HCT116 (cell line): ENCODE data around the gene PLCXD3. TPM values are rescaled to one million over a fixed set of nuclear protein-coding genes. Genes with fewer than 3 reads are reported as not detected.

ENCODE experiments used
- ATAC-seq: fragments of 200-7000 bp; cut with Tn5 transposase; 2 replicates; pipeline ENCODE4 v1.9.1; 2020; ENCODE audit warnings: mild to moderate bottlenecking, moderate library complexity
- BruUV-seq: library from RNA; stranded (reverse); fragments of 400-500 nt; replicated peaks from 2 replicates; lab custom pipeline; 2021; lab: Mats Ljungman, UMichigan
- CTCF ChIA-PET: fragments of 300-600 bp; sonication (Branson Sonifier 250); formaldehyde crosslinking; loops from one replicate; lab custom pipeline; 2021; ENCODE audit warnings: antibody characterized with exemption; lab: Charles Lee
- POLR2A ChIA-PET: fragments of 300-600, 350-600 bp; sonication (Branson Sonifier 250); formaldehyde crosslinking; loops from one replicate; lab custom pipeline; 2021; ENCODE audit warnings: antibody characterized with exemption; lab: Charles Lee
- RAD21 ChIA-PET, 2 experiments: fragments of 300-600 bp; sonication (Branson Sonifier 250); formaldehyde crosslinking; loops; one replicate each; lab custom pipeline; 2023; ENCODE audit warnings: low total read pairs in 2 of 2; ENCODE audit not compliant: uncharacterized antibody in 2 of 2, unreplicated experiment in 2 of 2, low non-redundant PET in 1 of 2; lab: Charles Lee
- DNase-seq: peaks from one replicate; pipeline ENCODE4 v3.0.0-alpha.2; 2010; ENCODE audit warnings: low read depth, low spot score
- H2AFZ ChIP-seq: fragments of 200-600 bp; shearing (Covaris generic), sonication (generic); 2 replicates; pipeline ENCODE4 v1.6.1; 2017; ENCODE audit warnings: low read depth, mixed run types, mixed read lengths, antibody characterized with exemption, low read length; ENCODE audit not compliant: poor library complexity, severe bottlenecking
- H3K27ac ChIP-seq: 2 replicates; pipeline ENCODE4 v1.5.1; 2012; ENCODE audit warnings: low read depth, low read length
- H3K27me3 ChIP-seq: fragments of 200-600 bp; sonication (generic); 2 replicates; pipeline ENCODE4 v1.6.1; 2016; ENCODE audit warnings: mixed run types, low read length, mixed read lengths; ENCODE audit not compliant: insufficient read depth
- H3K36me3 ChIP-seq, 2 experiments: fragments of 200-500 bp in 1 of 2; fragments of 200-600 bp in 1 of 2; sonication (Bioruptor generic) in 1 of 2; sonication (generic) in 1 of 2; 2 replicates each; pipeline versions ENCODE4 v1.5.1 to v1.6.1; 2014 to 2016; ENCODE audit warnings: low read length in 2 of 2, inconsistent platforms in 1 of 2, mixed read lengths in 1 of 2, mixed run types in 1 of 2; ENCODE audit not compliant: insufficient read depth in 2 of 2, control insufficient read depth in 1 of 2
- H3K4me1 ChIP-seq, 2 experiments: fragments of 200-600 bp in 1 of 2; sonication (generic) in 1 of 2; 2 replicates each; pipeline versions ENCODE4 v1.5.1 to v1.6.1; 2012 to 2017; ENCODE audit warnings: low read length in 2 of 2, inconsistent platforms in 1 of 2, mild to moderate bottlenecking in 1 of 2, mixed read lengths in 1 of 2, mixed run types in 1 of 2, moderate library complexity in 1 of 2; ENCODE audit not compliant: insufficient read depth in 2 of 2, control insufficient read depth in 1 of 2
- H3K4me2 ChIP-seq: fragments of 200-600 bp; sonication (generic); 2 replicates; pipeline ENCODE4 v1.6.1; 2017; ENCODE audit warnings: mixed run types, low read length, mixed read lengths
- H3K4me3 ChIP-seq, 2 experiments: fragments of 200-600 bp in 1 of 2; sonication (generic) in 1 of 2; replicated peaks in 1 of 2; 2 replicates each; pipeline ENCODE4 v1.5.1; 2011 to 2016; ENCODE audit warnings: low read length in 2 of 2, control low read depth in 1 of 2, low read depth in 1 of 2, mild to moderate bottlenecking in 1 of 2, mixed read lengths in 1 of 2, mixed run types in 1 of 2
- H3K79me2 ChIP-seq: fragments of 200-600 bp; sonication (generic); 2 replicates; pipeline ENCODE4 v1.6.1; 2017; ENCODE audit warnings: mild to moderate bottlenecking, mixed run types, low read length, moderate library complexity, mixed read lengths; ENCODE audit not compliant: insufficient read depth
- H3K9ac ChIP-seq: fragments of 200-600 bp; sonication (generic); 2 replicates; pipeline ENCODE4 v1.6.1; 2016; ENCODE audit warnings: low read length, mixed read lengths
- H3K9me2 ChIP-seq: fragments of 200-600 bp; sonication (generic), shearing (Covaris generic); 2 replicates; pipeline ENCODE4 v1.6.1; 2017; ENCODE audit warnings: mixed run types, mild to moderate bottlenecking, moderate library complexity; ENCODE audit not compliant: insufficient read depth
- H3K9me3 ChIP-seq, 2 experiments: fragments of 200-500 bp in 1 of 2; fragments of 200-600 bp in 1 of 2; sonication (Bioruptor generic) in 1 of 2; sonication (generic) in 1 of 2; 2 replicates each; pipeline ENCODE4 v1.6.1; 2014 to 2017; ENCODE audit warnings: low read length in 2 of 2, mixed read lengths in 2 of 2, inconsistent platforms in 1 of 2, low read depth in 1 of 2, mild to moderate bottlenecking in 1 of 2, mixed run types in 1 of 2, moderate library complexity in 1 of 2; ENCODE audit not compliant: control insufficient read depth in 1 of 2, insufficient read depth in 1 of 2
- H4K20me1 ChIP-seq: fragments of 200-600 bp; sonication (generic), shearing (Covaris generic); 2 replicates; pipeline ENCODE4 v1.6.1; 2017; ENCODE audit warnings: mixed run types, mild to moderate bottlenecking, moderate library complexity; ENCODE audit not compliant: insufficient read depth
- CTCF ChIP-seq, 3 experiments: fragments of 200-600 bp in 1 of 3; sonication (generic) in 1 of 3; IDR thresholded peaks in 2 of 3; conservative IDR thresholded peaks in 1 of 3; 2 replicates each; pipeline ENCODE4 v1.5.1; 2012 to 2017; ENCODE audit warnings: low read depth in 2 of 3, low read length in 2 of 3, antibody characterized with exemption in 1 of 3, borderline replicate concordance in 1 of 3, control low read depth in 1 of 3, mild to moderate bottlenecking in 1 of 3, mixed read lengths in 1 of 3, mixed run types in 1 of 3, moderate library complexity in 1 of 3; ENCODE audit not compliant: insufficient read depth in 1 of 3
- EGR1 ChIP-seq: IDR thresholded peaks from 2 replicates; pipeline ENCODE4 v1.6.1; 2012; ENCODE audit warnings: low read depth
- ELF1 ChIP-seq: IDR thresholded peaks from 2 replicates; pipeline ENCODE4 v1.6.1; 2012; ENCODE audit warnings: low read depth, borderline replicate concordance
- EZH2 ChIP-seq: fragments of 200-600 bp; sonication (generic); IDR thresholded peaks from 2 replicates; pipeline ENCODE4 v1.6.1; 2017; ENCODE audit warnings: antibody characterized with exemption, mixed run types
- EZH2phosphoT487 ChIP-seq: fragments of 200-600 bp; IDR thresholded peaks from 2 replicates; pipeline ENCODE4 v1.6.1; 2018; ENCODE audit warnings: antibody characterized with exemption, borderline replicate concordance
- RAD21 ChIP-seq: IDR thresholded peaks from 2 replicates; pipeline ENCODE4 v1.6.1; 2012; ENCODE audit warnings: low read depth, mild to moderate bottlenecking
- SIN3A ChIP-seq: IDR thresholded peaks from 2 replicates; pipeline ENCODE4 v1.6.1; 2012; ENCODE audit warnings: low read depth
- SP1 ChIP-seq: IDR thresholded peaks from 2 replicates; pipeline ENCODE4 v1.6.1; 2012; ENCODE audit warnings: low read depth
- TCF7L2 ChIP-seq: IDR thresholded peaks from 2 replicates; pipeline ENCODE4 v1.7.0; 2011; ENCODE audit warnings: borderline replicate concordance, inconsistent platforms; ENCODE audit not compliant: insufficient read depth, insufficient read length; ENCODE audit errors: extremely low read depth
- YY1 ChIP-seq: IDR thresholded peaks from 2 replicates; pipeline ENCODE4 v1.6.1; 2011; ENCODE audit warnings: low read length, low read depth, moderate library complexity, mild to moderate bottlenecking; ENCODE audit not compliant: insufficient replicate concordance; ENCODE audit errors: extremely low read depth
- ZBTB33 ChIP-seq: IDR thresholded peaks from 2 replicates; pipeline ENCODE4 v1.6.1; 2011; ENCODE audit warnings: mild to moderate bottlenecking, low read length, moderate library complexity; ENCODE audit not compliant: insufficient replicate concordance; ENCODE audit errors: extremely low read depth
- intact Hi-C: fragments of 100-400 bp; cut with micrococcal nuclease; formaldehyde crosslinking; loops from 2 replicates; pipeline ENCODE4 v1.10.0; 2022
- total RNA-seq: library from RNA; stranded (reverse); gene quantifications from one replicate; pipeline ENCODE4 v1.2.1, GENCODE V29; 2021; ENCODE audit not compliant: unreplicated experiment

PLCXD3 gene
- total RNA-seq, 1 experiment from 2014 or later: not detected

- TF ChIP-seq CTCF (IDR thresholded peaks at IDR 0.05 in 2 of 3, conservative IDR thresholded peaks at IDR 0.05 in 1 of 3; ENCODE audit: borderline replicate concordance in 1 of 3, insufficient read depth in 1 of 3, low read depth in 2 of 3, low read length in 2 of 3): no peak
- no peak for TF ChIP-seq EZH2
- no peak for TF ChIP-seq EZH2phosphoT487
- TF ChIP-seq SP1: no peak
- no peak for TF ChIP-seq ELF1
Observed at GRCh38 chr5:41286165-41286564, 224.2 kb downstream of the PLCXD3 start (continued).

GRCh38 chr5:41284938-41285337 is 225.5 kb downstream of the PLCXD3 start:
- H3K9ac ChIP-seq: no peak overlapping the region
- H3K4me3 ChIP-seq: no peak overlapping the region
- H2AFZ ChIP-seq: no peak overlapping the region
- DNase-seq: no peak
- TF ChIP-seq ZBTB33 (no peak), ELF1 (no peak), SIN3A (no peak), TCF7L2 (no peak), YY1 (no peak), EGR1 (no peak), EZH2 (no peak), RAD21 (no peak), EZH2phosphoT487 (no peak)
- TF ChIP-seq, all 23 proteins: peak for 0
- no peaks in the 10 kb centered on the region; a peak in 1 of 4 replicates for H3K9me3 ChIP-seq
- BruUV-seq: no TSS peak
- no peaks in the 10 kb centered on the region for H3K4me1 ChIP-seq
- no peaks in the 10 kb centered on the region for H3K79me2 ChIP-seq
- no peak for ATAC-seq
- no peak overlapping the region for H3K4me2 ChIP-seq
- CTCF ChIA-PET: interaction anchor here (2.0 kb wide), 1 partner anchor 15 kb away, joined by 5 read pairs; no protein-coding TSS in a partner anchor
- H3K27me3 ChIP-seq: no peaks in the 10 kb centered on the region
- H3K9me2 ChIP-seq: no peaks in the 10 kb centered on the region
- POLR2A ChIA-PET: no interaction called here
- H4K20me1 ChIP-seq: no peaks in the 10 kb centered on the region
- intact Hi-C loops: no loop called here
- no peaks in the 10 kb centered on the region for H3K36me3 ChIP-seq
- RAD21 ChIA-PET: no interaction called here
- no peak overlapping the region for H3K27ac ChIP-seq
